Loucy (cell line): ENCODE data around the gene PNPLA2.
A peak's percentile ranks its signal among the peaks of the same experiment; 100 is the strongest.

Source experiments
- H2AFZ ChIP-seq: fragments of 200-600 bp; sonication (generic); 2 replicates; pipeline ENCODE4 v1.6.0; 2016; ENCODE audit warnings: antibody characterized with exemption, mild to moderate bottlenecking, low read length, moderate library complexity
- H3F3A ChIP-seq: fragments of 200-600 bp; 2 replicates; pipeline ENCODE4 v1.6.0; 2016; ENCODE audit warnings: antibody characterized with exemption, low read depth, mild to moderate bottlenecking
- H3K27me3 ChIP-seq: fragments of 200-600 bp; sonication (generic); 2 replicates; pipeline ENCODE4 v1.6.1; 2014; ENCODE audit warnings: low read length, mild to moderate bottlenecking; ENCODE audit not compliant: insufficient read depth, poor library complexity, severe bottlenecking
- H3K36me3 ChIP-seq: fragments of 200-600 bp; sonication (generic); 2 replicates; pipeline ENCODE4 v1.6.1; 2016; ENCODE audit warnings: low read length; ENCODE audit not compliant: insufficient read depth
- H3K4me1 ChIP-seq: fragments of 200-600 bp; sonication (generic); 2 replicates; pipeline ENCODE4 v1.5.1; 2014; ENCODE audit warnings: low read length, mild to moderate bottlenecking; ENCODE audit not compliant: insufficient read depth, poor library complexity, severe bottlenecking
- H3K4me2 ChIP-seq: fragments of 200-600 bp; sonication (generic); 2 replicates; pipeline ENCODE4 v1.6.0; 2014; ENCODE audit warnings: antibody characterized with exemption, low read length, low read depth, mild to moderate bottlenecking; ENCODE audit not compliant: poor library complexity, severe bottlenecking
- H3K4me3 ChIP-seq: fragments of 200-600 bp; sonication (generic); 2 replicates; pipeline ENCODE4 v1.5.1; 2014; ENCODE audit warnings: low read length, mild to moderate bottlenecking, mixed read lengths; ENCODE audit not compliant: poor library complexity, severe bottlenecking
- H3K79me2 ChIP-seq: fragments of 200-600 bp; sonication (generic); 2 replicates; pipeline ENCODE4 v1.6.1; 2014; ENCODE audit warnings: low read length; ENCODE audit not compliant: insufficient read depth
- H3K9ac ChIP-seq: fragments of 200-600 bp; sonication (generic); 2 replicates; pipeline ENCODE4 v1.6.0; 2014; ENCODE audit warnings: mild to moderate bottlenecking, low read depth, low read length, moderate library complexity; ENCODE audit not compliant: poor library complexity, severe bottlenecking
- H3K9me2 ChIP-seq: fragments of 200-600 bp; sonication (generic); replicated peaks from 2 replicates; pipeline ENCODE4 v1.6.1; 2016; ENCODE audit warnings: low read depth, low read length, mixed read lengths
- H3K9me3 ChIP-seq: fragments of 200-600 bp; sonication (generic); 2 replicates; pipeline ENCODE4 v1.6.1; 2014; ENCODE audit warnings: mild to moderate bottlenecking, antibody characterized with exemption, low read length, low read depth; ENCODE audit not compliant: insufficient read depth
- H4K20me1 ChIP-seq: fragments of 200-600 bp; sonication (generic); 2 replicates; pipeline ENCODE4 v1.6.0; 2014; ENCODE audit warnings: antibody characterized with exemption, low read length, mild to moderate bottlenecking; ENCODE audit not compliant: insufficient read depth, poor library complexity, severe bottlenecking
- EZH2phosphoT487 ChIP-seq: fragments of 200-600 bp; IDR thresholded peaks from 2 replicates; pipeline ENCODE4 v1.6.1; 2018; ENCODE audit warnings: antibody characterized with exemption, mild to moderate bottlenecking, moderate library complexity, borderline replicate concordance
- TF ChIP-seq, protein P1 (sequence below): fragments of 200-600 bp; sonication (generic); conservative IDR thresholded peaks from 2 replicates; pipeline ENCODE4 v1.5.1; 2014; ENCODE audit warnings: mild to moderate bottlenecking, antibody characterized with exemption, low read length

Gene PNPLA2

DNA sequence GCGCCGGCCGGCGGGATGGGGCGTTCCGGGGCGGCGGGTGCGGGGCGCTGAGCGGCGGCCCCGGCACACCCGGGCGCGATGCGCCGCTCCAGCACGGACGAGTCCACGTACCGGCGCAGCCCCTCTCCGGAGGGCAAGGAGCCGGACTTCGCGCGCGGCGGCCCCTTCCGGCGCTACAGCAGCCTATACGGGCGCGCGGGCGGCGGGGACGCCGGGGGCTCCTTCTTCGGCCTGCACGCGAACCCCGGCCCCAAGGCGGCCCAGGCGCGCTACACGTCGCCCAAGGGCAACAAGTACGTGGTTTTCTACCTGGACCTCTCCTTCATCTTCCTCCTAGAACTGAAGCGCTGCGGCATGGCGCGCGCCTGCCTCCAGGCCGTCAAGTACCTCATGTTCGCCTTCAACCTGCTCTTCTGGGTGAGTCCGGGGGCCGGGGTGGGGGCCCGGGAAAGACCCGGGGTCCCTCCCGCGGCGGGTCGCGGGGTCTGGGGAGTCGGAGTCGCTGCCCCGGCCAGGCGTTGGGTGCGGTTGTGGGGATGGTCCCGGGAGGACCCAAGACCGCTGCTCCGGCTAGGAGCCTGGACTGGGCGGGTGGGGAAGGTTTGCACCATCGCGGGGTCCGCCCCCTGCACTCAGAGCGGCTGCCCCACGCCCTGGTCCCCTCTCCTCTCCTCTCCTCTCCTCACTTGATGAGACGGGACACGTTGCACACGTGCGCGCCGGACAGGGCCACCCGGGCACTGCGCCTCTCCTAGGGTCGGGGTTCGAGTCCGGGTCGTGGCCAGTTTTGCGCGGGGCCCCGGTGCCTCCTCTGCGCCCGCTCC, 31.4 kb downstream of the PNPLA2 start:
- no peak overlapping the region for H3K4me3 ChIP-seq
- H4K20me1 ChIP-seq, result no peaks in the 10 kb centered on the region
- no peaks in the 10 kb centered on the region for H3K27me3 ChIP-seq
- no peaks in the 10 kb centered on the region for H3K9me3 ChIP-seq
- peaks cover 17% of the 10 kb centered on the region for H3K4me1 ChIP-seq
- H3F3A ChIP-seq, result no peaks in the 10 kb centered on the region
- no peaks in the 10 kb centered on the region for H3K36me3 ChIP-seq
- TF ChIP-seq, protein P1, sequence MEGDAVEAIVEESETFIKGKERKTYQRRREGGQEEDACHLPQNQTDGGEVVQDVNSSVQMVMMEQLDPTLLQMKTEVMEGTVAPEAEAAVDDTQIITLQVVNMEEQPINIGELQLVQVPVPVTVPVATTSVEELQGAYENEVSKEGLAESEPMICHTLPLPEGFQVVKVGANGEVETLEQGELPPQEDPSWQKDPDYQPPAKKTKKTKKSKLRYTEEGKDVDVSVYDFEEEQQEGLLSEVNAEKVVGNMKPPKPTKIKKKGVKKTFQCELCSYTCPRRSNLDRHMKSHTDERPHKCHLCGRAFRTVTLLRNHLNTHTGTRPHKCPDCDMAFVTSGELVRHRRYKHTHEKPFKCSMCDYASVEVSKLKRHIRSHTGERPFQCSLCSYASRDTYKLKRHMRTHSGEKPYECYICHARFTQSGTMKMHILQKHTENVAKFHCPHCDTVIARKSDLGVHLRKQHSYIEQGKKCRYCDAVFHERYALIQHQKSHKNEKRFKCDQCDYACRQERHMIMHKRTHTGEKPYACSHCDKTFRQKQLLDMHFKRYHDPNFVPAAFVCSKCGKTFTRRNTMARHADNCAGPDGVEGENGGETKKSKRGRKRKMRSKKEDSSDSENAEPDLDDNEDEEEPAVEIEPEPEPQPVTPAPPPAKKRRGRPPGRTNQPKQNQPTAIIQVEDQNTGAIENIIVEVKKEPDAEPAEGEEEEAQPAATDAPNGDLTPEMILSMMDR, result no peak
- no peak for TF ChIP-seq EZH2phosphoT487
- no peak overlapping the region for H2AFZ ChIP-seq
- H3K9me2 ChIP-seq, result no peaks in the 10 kb centered on the region
- no peak overlapping the region for H3K4me2 ChIP-seq
- no peaks in the 10 kb centered on the region for H3K79me2 ChIP-seq
- H3K9ac ChIP-seq, result no peak overlapping the region

DNA sequence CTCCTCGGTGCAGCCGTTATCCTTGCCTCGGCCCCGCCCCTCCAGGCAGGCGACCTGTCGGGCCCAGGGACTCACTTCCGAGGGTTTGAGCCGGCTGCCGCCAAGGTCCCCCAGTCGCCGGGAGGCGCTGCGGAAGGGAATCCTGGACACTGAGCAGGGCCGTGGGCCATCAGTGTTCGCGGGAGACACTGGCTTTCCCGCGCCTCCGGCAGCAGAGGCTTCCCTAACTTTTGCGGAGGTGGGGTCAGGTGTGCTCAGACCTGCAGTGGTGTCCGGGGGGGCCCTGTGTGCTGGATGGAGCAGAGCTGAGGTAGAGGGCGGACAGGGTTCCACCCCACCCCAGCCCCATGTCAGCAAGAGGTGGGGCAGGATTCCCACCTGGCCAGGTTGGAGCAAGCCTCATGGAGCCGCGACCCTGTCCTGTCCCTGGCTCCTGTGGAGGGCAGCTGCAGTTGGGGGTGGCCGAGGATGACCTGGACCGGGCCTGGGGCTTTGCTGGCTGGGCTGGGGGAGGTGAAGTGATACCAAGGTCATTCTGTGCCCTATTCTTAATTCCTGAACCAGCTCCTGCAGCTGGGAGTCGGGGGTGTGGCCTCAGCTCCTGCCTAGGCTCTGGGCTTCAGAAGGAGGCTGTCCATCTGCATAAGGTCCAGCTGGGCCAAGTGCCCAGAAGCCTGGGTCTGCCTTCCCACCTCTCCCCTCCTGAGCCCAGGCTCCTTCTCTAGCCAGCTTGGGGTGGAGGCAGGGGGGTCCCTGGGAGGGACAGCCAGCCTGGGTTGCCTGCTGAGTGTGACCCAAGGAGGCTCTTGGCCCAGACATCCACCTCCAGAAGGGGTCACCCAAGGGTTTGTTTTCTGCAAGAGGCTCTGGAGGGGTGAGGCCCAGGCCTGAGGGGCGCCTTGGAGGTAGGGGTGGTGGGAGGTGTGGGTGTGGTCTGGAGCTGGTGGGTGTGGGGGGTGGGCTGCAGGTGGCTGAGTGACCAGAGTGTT, 32.4 kb downstream of the PNPLA2 start:
- Histone ChIP-seq H3K4me2 (no peak overlapping the region), H3F3A (no peaks in the 10 kb centered on the region), H3K9me3 (no peaks in the 10 kb centered on the region), H3K4me1 (peaks cover 8% of the 10 kb centered on the region), H3K4me3 (no peak overlapping the region), H2AFZ (no peak overlapping the region), H3K27me3 (no peaks in the 10 kb centered on the region), H3K9ac (no peak overlapping the region), H3K79me2 (no peaks in the 10 kb centered on the region), H3K9me2 (no peaks in the 10 kb centered on the region), H3K36me3 (no peaks in the 10 kb centered on the region), H4K20me1 (no peaks in the 10 kb centered on the region)
- TF ChIP-seq, protein P1, result peak; percentile 58
- no peak for TF ChIP-seq EZH2phosphoT487

DNA sequence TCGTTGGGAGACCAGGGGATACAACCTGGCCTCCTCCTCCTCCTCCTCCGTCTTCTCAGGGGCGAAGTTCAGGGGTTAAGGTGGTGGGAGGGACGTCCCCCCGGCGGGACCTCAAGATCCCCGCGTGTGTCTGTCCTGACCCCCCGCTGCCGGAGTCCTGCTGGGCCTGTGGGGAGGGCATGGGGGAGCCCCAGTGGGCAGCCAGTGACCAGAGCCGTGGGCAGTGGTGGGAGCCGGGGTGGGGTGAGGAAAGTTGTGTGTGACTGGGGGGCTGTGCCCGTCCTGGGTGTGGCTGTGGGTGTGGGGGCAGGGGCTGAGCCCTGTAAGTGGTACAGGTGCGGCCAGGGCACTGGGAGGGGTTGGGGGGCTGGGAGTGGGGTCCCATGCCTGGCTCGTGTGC, 34.0 kb downstream of the PNPLA2 start:
- no peaks in the 10 kb centered on the region for H3K4me1 ChIP-seq
- no peak overlapping the region for H2AFZ ChIP-seq
- H3K9ac ChIP-seq, result no peak overlapping the region
- no peaks in the 10 kb centered on the region for H3F3A ChIP-seq
- H3K79me2 ChIP-seq, result no peaks in the 10 kb centered on the region
- no peak for TF ChIP-seq EZH2phosphoT487
- TF ChIP-seq, protein P1, result no peak
- no peaks in the 10 kb centered on the region for H4K20me1 ChIP-seq
- H3K9me3 ChIP-seq, result no peaks in the 10 kb centered on the region
- H3K27me3 ChIP-seq, result no peaks in the 10 kb centered on the region
- no peak overlapping the region for H3K4me3 ChIP-seq
- H3K9me2 ChIP-seq, result no peaks in the 10 kb centered on the region
- no peak overlapping the region for H3K4me2 ChIP-seq
- no peaks in the 10 kb centered on the region for H3K36me3 ChIP-seq
